ENCODE data around the gene LRRFIP1. TPM values are rescaled to one million over a fixed set of nuclear protein-coding genes. Genes with fewer than 3 reads are reported as not detected.

Gene LRRFIP1
- total RNA-seq, 2 experiments from 2014 or later = 264 to 281 TPM

GRCh38 chr2:237735798-237736197 is 108.4 kb downstream of the LRRFIP1 start:
- intact Hi-C loops (cut with micrococcal nuclease) = no loop called here
- CTCF ChIA-PET = interaction anchor here (1.4 to 3.1 kb wide), 2 partner anchors 9 to 63 kb away, joined by 4 to 16 read pairs; no protein-coding TSS in a partner anchor
- Mint-ChIP-seq H3K9me3 (no peaks in the 10 kb centered on the region), H3K4me1 (ENCODE audit: low read depth) (peaks cover 48% of the 10 kb centered on the region), H3K27ac (no peak overlapping the region), H3K27me3 (no peaks in the 10 kb centered on the region), H3K36me3 (ENCODE audit: low read depth) (peaks cover 31% of the 10 kb centered on the region), H3K4me3 (no peak overlapping the region)
- DNase-seq (no peak), ATAC-seq (no peak)
- POLR2A ChIA-PET = interaction anchor here (1.6 kb wide), 1 partner anchor 43 kb away, joined by 3 read pairs; no protein-coding TSS in a partner anchor
- TF ChIP-seq, protein P1, sequence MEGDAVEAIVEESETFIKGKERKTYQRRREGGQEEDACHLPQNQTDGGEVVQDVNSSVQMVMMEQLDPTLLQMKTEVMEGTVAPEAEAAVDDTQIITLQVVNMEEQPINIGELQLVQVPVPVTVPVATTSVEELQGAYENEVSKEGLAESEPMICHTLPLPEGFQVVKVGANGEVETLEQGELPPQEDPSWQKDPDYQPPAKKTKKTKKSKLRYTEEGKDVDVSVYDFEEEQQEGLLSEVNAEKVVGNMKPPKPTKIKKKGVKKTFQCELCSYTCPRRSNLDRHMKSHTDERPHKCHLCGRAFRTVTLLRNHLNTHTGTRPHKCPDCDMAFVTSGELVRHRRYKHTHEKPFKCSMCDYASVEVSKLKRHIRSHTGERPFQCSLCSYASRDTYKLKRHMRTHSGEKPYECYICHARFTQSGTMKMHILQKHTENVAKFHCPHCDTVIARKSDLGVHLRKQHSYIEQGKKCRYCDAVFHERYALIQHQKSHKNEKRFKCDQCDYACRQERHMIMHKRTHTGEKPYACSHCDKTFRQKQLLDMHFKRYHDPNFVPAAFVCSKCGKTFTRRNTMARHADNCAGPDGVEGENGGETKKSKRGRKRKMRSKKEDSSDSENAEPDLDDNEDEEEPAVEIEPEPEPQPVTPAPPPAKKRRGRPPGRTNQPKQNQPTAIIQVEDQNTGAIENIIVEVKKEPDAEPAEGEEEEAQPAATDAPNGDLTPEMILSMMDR (IDR thresholded peaks at IDR 0.05) = no peak

- intact Hi-C loops (cut with micrococcal nuclease) = no loop called here
- DNase-seq (no peak), ATAC-seq (no peak)
- H3K9me3 Mint-ChIP-seq = no peaks in the 10 kb centered on the region
- H3K4me3 Mint-ChIP-seq = no peak overlapping the region
- no peaks in the 10 kb centered on the region for H3K27me3 Mint-ChIP-seq
- H3K27ac Mint-ChIP-seq = peak overlapping the region; percentile 23
- H3K36me3 Mint-ChIP-seq (ENCODE audit: low read depth) = peaks cover 31% of the 10 kb centered on the region
- TF ChIP-seq, protein P1 (IDR thresholded peaks at IDR 0.05) = no peak
- peaks cover 44% of the 10 kb centered on the region for H3K4me1 Mint-ChIP-seq (ENCODE audit: low read depth)
- ChIA-PET POLR2A (interaction anchor here (1.1 to 1.6 kb wide), 2 partner anchors 44 to 651 kb away, joined by 3 read pairs; partner anchors contain the start of gene COPS8), CTCF (interaction anchor here (0.8 to 3.1 kb wide), 3 partner anchors 8 to 63 kb away, joined by 3 to 16 read pairs (median 3); no protein-coding TSS in a partner anchor)
Observed at GRCh38 chr2:237736783-237737182, 109.4 kb downstream of the LRRFIP1 start.

- intact Hi-C loops (cut with micrococcal nuclease) = no loop called here
- ChIA-PET POLR2A (interaction anchor here (1.1 to 1.6 kb wide), 2 partner anchors 45 to 651 kb away, joined by 3 read pairs; partner anchors contain the start of gene COPS8), CTCF (interaction anchor here (0.8 to 1.1 kb wide), 2 partner anchors 9 to 64 kb away, joined by 3 read pairs; no protein-coding TSS in a partner anchor)
- H3K4me1 Mint-ChIP-seq (ENCODE audit: low read depth) = peaks cover 43% of the 10 kb centered on the region
- TF ChIP-seq, protein P1 (IDR thresholded peaks at IDR 0.05) = no peak
- ATAC-seq (no peak), DNase-seq (no peak)
- peak overlapping the region; percentile 20 for H3K27ac Mint-ChIP-seq
- H3K9me3 Mint-ChIP-seq = no peaks in the 10 kb centered on the region
- no peak overlapping the region for H3K4me3 Mint-ChIP-seq
- no peaks in the 10 kb centered on the region for H3K27me3 Mint-ChIP-seq
- H3K36me3 Mint-ChIP-seq (ENCODE audit: low read depth) = peaks cover 31% of the 10 kb centered on the region
Observed at GRCh38 chr2:237737196-237737865, 109.9 kb downstream of the LRRFIP1 start.

DNA sequence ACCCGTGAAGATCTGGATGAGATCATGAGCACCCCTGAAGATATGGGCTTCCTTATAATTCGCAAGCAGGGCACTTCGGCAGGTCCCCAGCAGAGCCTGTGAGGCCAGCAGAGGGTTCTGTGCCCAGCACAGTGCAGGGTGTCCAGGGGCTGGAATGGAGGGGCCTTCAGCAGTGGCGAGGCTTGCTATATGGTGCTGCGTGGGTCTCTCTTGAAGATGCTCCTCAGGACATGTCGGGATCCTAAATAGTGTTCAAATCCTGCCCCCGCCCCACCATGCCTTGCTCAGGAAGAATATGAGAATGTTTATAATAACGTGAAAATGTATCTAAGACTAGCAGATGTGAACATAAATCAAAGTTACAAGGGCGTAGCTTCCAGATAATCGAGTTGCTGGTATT is 110.9 kb downstream of the LRRFIP1 start:
- Mint-ChIP-seq H3K4me1 (ENCODE audit: low read depth) (peaks cover 44% of the 10 kb centered on the region), H3K9me3 (no peaks in the 10 kb centered on the region), H3K27ac (no peak overlapping the region), H3K36me3 (ENCODE audit: low read depth) (peaks cover 31% of the 10 kb centered on the region), H3K27me3 (no peaks in the 10 kb centered on the region), H3K4me3 (no peak overlapping the region)
- DNase-seq (no peak), ATAC-seq (no peak)
- POLR2A ChIA-PET = no interaction called here
- TF ChIP-seq, protein P1 (IDR thresholded peaks at IDR 0.05) = no peak
- CTCF ChIA-PET = interaction anchor here (0.6 to 0.8 kb wide), 2 partner anchors 65 to 157 kb away, joined by 3 read pairs; no protein-coding TSS in a partner anchor
- intact Hi-C loops (cut with micrococcal nuclease) = no loop called here

DNA sequence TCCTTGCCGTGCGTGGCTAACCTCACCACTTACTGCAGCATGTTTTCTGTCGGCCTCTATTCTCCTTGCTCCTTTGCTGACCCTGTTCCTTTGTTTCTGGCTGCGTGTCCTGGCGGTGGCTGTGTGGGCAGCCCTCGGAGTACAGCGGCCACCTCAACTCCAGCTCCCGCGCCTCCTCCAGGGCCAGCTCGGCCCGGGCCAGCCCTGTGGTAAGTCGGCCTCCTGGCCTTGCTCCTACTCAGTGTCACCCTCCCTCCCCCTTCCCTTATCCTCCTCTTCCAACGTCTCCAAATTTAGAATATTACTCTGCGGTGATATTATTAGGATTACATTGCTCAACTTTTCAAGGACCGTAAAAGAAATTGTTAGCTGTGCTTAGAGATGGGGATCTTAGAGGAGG is 111.7 kb downstream of the LRRFIP1 start:
- TF ChIP-seq, protein P1 (IDR thresholded peaks at IDR 0.05) = no peak
- no peak for DNase-seq
- no peak overlapping the region for H3K4me3 Mint-ChIP-seq
- ChIA-PET POLR2A (interaction anchor here (1.2 to 1.7 kb wide), 3 partner anchors 8 to 39 kb away, joined by 3 read pairs; no protein-coding TSS in a partner anchor), CTCF (interaction anchor here (0.7 to 10.6 kb wide), 2 partner anchors 67 to 167 kb away, joined by 3 to 125 read pairs; no protein-coding TSS in a partner anchor)
- no peaks in the 10 kb centered on the region for H3K9me3 Mint-ChIP-seq
- H3K27ac Mint-ChIP-seq = no peak overlapping the region
- intact Hi-C loops (cut with micrococcal nuclease) = no loop called here
- no peaks in the 10 kb centered on the region for H3K27me3 Mint-ChIP-seq
- H3K36me3 Mint-ChIP-seq (ENCODE audit: low read depth) = peaks cover 31% of the 10 kb centered on the region
- no peak for ATAC-seq
- peaks cover 47% of the 10 kb centered on the region for H3K4me1 Mint-ChIP-seq (ENCODE audit: low read depth)

All from activated CD8-positive, alpha-beta T cell treated with anti-CD3 and anti-CD28 coated beads for 36 hours (primary cell).